Psoas muscle (tissue), 8 donors: ENCODE results near the gene CORO2B. TPM values are rescaled to one million over a fixed set of nuclear protein-coding genes. Genes with fewer than 3 reads are reported as not detected.

ENCODE experiments used
- ATAC-seq, 4 donors: fragments of 200-7000 bp; cut with Tn5 transposase; one replicate each; pipeline ENCODE4 v1.9.1; 2020; ENCODE audit warnings: moderate library complexity in 3 of 4, mild to moderate bottlenecking in 2 of 4
- DNase-seq, 2 donors: peaks; one replicate each; pipeline ENCODE4 v3.0.0-alpha.2; 2020
- H3K27ac ChIP-seq: fragments of 200-600 bp; one replicate; pipeline ENCODE4 v1.8.0; 2022
- H3K27me3 ChIP-seq, 3 donors: fragments of 200-600 bp in 1 of 3; one replicate each; pipeline versions ENCODE4 v1.6.1 to v1.8.0; 2013 to 2022; ENCODE audit warnings: low read length in 2 of 3, mild to moderate bottlenecking in 2 of 3, moderate library complexity in 1 of 3; ENCODE audit not compliant: insufficient read depth in 3 of 3
- H3K36me3 ChIP-seq, 2 donors: fragments of 200-600 bp in 1 of 2; one replicate each; pipeline versions ENCODE4 v1.6.1 to v1.8.0; 2013 to 2022; ENCODE audit warnings: low read depth in 1 of 2, mild to moderate bottlenecking in 1 of 2, moderate library complexity in 1 of 2; ENCODE audit not compliant: insufficient read depth in 1 of 2
- H3K4me1 ChIP-seq: fragments of 200-600 bp; one replicate; pipeline ENCODE4 v1.8.0; 2022
- H3K4me3 ChIP-seq: fragments of 200-600 bp; one replicate; pipeline ENCODE4 v1.8.0; 2022; ENCODE audit warnings: mild to moderate bottlenecking
- H3K9me3 ChIP-seq: fragments of 200-600 bp; one replicate; pipeline ENCODE4 v1.8.0; 2022
- CTCF ChIP-seq: fragments of 200-600 bp; IDR thresholded peaks from one replicate; pipeline ENCODE4 v1.8.0; 2022; ENCODE audit warnings: antibody characterized with exemption
- WGBS, 3 donors: extraction: QIAGEN DNeasy Blood & Tissue Kit; methylation state at CpG; one replicate each; pipeline versions ENCODE4 v1.1.6 to v1.1.7; 2013; 5-methylcytosine and 5-hydroxymethylcytosine counted together
- intact Hi-C, 2 donors: fragments of 100-400 bp; cut with DNase I; formaldehyde crosslinking; loops; one replicate each; pipeline versions ENCODE4 v1.11.0 to v1.14.2; 2022
- polyA plus RNA-seq, 3 donors: library from polyadenylated mRNA; stranded (reverse); fragments of 200-250 nt; gene quantifications; one replicate each; pipeline ENCODE4 v1.2.3, GENCODE V29; 2013
- total RNA-seq, 4 donors: library from RNA; stranded (reverse); fragmentation: NEBNext Ultra II Directional in 2 of 4; extraction: Animal tissue kit (Norgen Biotek cat#: 25700) in 2 of 4; gene quantifications; one replicate each; pipeline versions ENCODE4 v1.2.1 to v1.2.4, GENCODE V29; 2021 to 2023
- donor health status: healthy with polysubstance abuse.
- donor health status: DM: no; HTN: no; CAD: no; lungs with moderate emphysema.
- donor health status: Bipolar disorder and iron deficiency.
- donor health status: healthy.
- donor health status: DM: yes; HTN: yes; CAD: no.
- donor health status: DM: no; HTN: no; CAD: no.
- donor health status: DM: no; HTN: no; CAD: no.
- donor health status: DM: yes; HTN: yes; CAD: no.

The CORO2B gene
- total and polyA plus RNA-seq, 7 donors, result 1.1 to 3.2 (median 2.0) TPM

DNA sequence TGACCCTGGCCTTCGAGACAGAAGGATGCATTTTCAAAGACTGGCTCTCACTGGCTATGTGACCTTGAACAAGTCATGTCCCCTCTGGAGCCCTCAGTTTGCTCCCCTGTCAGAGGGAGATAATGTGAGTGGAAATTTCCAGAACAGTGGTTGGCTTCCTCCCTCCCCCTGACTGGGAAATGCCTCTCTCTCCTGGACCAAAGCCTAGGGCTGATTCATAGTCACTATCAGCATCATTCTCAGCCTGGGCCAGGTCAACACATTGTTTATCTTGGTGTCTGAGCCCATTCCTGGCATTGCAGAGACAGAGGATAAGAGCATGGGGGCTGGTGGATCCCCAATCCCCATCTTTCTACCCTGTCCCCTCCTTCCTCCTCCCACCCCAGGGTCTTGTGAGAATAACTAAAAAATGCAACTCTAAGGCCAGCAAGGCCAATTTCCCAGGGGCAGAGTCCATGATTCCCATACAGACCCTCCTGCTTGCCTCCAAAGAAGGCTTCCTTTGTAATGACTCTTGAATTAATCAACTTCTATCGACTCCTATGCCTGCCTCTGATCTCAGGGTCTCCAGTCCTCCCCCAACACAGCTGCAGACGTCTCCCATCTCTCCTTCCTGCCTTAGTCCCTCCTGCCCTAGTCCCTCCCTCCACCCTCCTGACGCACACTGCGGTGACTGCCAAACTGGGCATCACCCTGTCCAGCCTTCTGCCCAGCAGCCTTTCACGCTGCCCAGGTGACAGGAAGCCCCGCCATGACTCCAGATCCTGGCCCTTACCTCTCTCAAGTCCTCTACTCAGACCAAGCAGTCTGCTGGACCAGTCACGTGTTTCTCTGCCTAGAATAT lies 35.4 kb upstream of the CORO2B start:
- DNase-seq (no peak), ATAC-seq (peak; percentile 28 to 73 (median 54))
- Histone ChIP-seq H3K9me3 (peaks cover 5% of the 10 kb centered on the region), H3K4me3 (no peak overlapping the region), H3K4me1 (no peaks in the 10 kb centered on the region), H3K27me3 (peaks cover 0 to 9% (median 2%) of the 10 kb centered on the region in 3 donors), H3K36me3 (no peaks in the 10 kb centered on the region), H3K27ac (no peak overlapping the region)
- intact Hi-C loops, result no loop called here
- no peak for TF ChIP-seq CTCF
- 80 to 86% (median 81%) methylated on average over 8 of the region's 8 CpGs for WGBS, 3 donors

DNA sequence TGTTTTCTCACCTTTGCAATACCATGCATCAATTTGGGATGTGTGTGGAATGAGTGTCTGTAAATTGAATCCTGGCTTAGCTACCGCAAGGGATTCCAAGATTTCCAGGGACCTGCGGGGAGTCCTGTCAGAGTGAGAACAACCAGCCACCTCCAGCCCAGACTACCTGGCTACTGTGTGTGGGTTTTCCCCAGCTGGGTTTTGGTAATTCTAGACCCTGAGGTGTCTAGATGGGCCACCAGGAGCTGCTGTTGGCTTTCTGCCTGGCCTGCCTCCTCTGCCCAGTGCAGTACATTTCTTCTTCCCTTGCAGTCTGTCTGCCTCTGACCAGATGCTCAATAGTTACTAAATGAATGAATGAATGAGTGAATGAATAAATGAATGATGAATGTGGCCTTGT lies 32.5 kb upstream of the CORO2B start:
- WGBS, 3 donors, result 79 to 90% (median 87%) methylated on average over 2 of the region's 2 CpGs
- H3K9me3 ChIP-seq, result no peaks in the 10 kb centered on the region
- intact Hi-C loops, result no loop called here
- no peaks in the 10 kb centered on the region for H3K4me1 ChIP-seq
- H3K27ac ChIP-seq, result no peak overlapping the region
- ATAC-seq, result no peak
- peaks cover 0 to 14% (median 2%) of the 10 kb centered on the region in 3 donors for H3K27me3 ChIP-seq
- no peak for TF ChIP-seq CTCF
- H3K36me3 ChIP-seq, result no peaks in the 10 kb centered on the region
- no peak overlapping the region for H3K4me3 ChIP-seq
- DNase-seq, result no peak

DNA sequence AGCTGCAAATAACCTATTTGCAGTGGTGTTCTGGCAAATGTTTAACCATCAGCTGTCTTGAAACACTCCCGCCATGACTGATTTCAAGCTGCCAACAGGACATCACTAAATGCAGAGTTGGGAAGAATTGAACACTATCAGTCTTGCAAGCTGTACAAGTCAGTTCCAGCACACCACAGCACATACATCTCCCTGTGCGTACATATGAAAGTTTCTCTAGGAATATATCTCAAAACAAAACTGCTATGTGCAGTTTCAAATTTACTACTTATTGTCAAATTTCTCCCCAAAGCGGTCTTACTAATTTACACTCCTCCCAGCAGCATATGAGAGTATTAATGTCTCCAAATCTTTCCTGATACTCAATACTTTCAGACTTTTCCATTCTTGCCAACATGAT lies 30.4 kb upstream of the CORO2B start:
- DNase-seq, result no peak
- Histone ChIP-seq H3K9me3 (no peaks in the 10 kb centered on the region), H3K4me1 (no peaks in the 10 kb centered on the region), H3K27ac (no peak overlapping the region), H3K36me3 (no peaks in the 10 kb centered on the region), H3K4me3 (no peak overlapping the region), H3K27me3 (peaks cover 0 to 14% (median 2%) of the 10 kb centered on the region in 3 donors)
- 73 to 83% (median 76%) methylated on average over 3 of the region's 3 CpGs for WGBS, 3 donors
- intact Hi-C loops, result no loop called here
- ATAC-seq, result no peak
- no peak for TF ChIP-seq CTCF

DNA sequence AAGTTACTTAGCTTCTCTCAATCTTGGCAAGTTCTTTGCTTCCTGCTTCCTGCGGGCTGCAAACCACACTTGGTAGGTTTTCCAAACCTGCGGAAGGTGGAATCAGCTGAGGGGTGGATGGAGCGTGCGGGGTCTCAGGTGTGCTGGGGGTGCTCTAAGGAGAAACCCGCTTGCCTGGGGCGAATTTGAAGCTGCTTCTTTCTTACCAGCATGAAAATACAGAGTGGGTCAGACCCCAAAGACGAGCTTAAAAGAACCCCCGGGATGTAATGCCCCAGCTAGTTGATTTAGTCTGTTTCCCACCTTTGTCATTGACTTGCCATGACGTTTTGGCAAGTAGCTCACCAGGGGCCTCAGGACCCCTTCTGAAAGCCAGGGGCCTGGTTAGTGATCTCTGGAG lies 28.8 kb upstream of the CORO2B start:
- Histone ChIP-seq H3K4me1 (no peaks in the 10 kb centered on the region), H3K9me3 (no peaks in the 10 kb centered on the region), H3K36me3 (no peaks in the 10 kb centered on the region), H3K27me3 (peaks cover 0 to 5% (median 2%) of the 10 kb centered on the region in 3 donors), H3K4me3 (no peak overlapping the region), H3K27ac (no peak overlapping the region)
- intact Hi-C loops, result loop anchor here (2.0 to 5.0 kb wide), 4 partner anchors 123 to 375 kb away; no protein-coding TSS in a partner anchor
- WGBS, 3 donors, result 68 to 75% (median 71%) methylated on average over 9 of the region's 9 CpGs
- DNase-seq (no peak), ATAC-seq (no peak)
- no peak for TF ChIP-seq CTCF
